ENCODE data around the gene SIPA1L3.

SIPA1L3 gene

DNA sequence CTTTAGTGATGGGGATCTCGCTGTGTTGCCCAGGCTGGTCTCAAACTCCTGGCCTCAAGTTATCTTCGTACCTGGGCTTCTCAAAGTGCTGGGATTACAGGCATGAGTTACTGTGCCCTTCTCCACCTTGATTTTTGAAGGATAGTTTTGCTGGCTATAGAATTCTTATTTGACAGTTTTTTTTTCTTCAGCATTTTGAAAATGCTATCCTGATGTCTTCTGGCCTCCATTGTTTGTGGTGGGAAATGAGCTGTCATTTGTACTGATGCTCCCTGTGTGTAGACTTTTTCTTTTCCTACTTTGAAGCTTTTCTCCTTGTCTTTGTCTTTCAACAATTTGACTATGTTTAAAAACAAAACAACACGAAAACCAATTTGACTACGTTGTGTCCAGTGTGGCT, 54.2 kb downstream of the SIPA1L3 start:
- TF ChIP-seq, protein P1, sequence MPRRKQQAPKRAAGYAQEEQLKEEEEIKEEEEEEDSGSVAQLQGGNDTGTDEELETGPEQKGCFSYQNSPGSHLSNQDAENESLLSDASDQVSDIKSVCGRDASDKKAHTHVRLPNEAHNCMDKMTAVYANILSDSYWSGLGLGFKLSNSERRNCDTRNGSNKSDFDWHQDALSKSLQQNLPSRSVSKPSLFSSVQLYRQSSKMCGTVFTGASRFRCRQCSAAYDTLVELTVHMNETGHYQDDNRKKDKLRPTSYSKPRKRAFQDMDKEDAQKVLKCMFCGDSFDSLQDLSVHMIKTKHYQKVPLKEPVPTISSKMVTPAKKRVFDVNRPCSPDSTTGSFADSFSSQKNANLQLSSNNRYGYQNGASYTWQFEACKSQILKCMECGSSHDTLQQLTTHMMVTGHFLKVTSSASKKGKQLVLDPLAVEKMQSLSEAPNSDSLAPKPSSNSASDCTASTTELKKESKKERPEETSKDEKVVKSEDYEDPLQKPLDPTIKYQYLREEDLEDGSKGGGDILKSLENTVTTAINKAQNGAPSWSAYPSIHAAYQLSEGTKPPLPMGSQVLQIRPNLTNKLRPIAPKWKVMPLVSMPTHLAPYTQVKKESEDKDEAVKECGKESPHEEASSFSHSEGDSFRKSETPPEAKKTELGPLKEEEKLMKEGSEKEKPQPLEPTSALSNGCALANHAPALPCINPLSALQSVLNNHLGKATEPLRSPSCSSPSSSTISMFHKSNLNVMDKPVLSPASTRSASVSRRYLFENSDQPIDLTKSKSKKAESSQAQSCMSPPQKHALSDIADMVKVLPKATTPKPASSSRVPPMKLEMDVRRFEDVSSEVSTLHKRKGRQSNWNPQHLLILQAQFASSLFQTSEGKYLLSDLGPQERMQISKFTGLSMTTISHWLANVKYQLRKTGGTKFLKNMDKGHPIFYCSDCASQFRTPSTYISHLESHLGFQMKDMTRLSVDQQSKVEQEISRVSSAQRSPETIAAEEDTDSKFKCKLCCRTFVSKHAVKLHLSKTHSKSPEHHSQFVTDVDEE (CRISPR knock-in tag; IDR thresholded peaks at IDR 0.05) = no peak
- TF ChIP-seq, protein P2, sequence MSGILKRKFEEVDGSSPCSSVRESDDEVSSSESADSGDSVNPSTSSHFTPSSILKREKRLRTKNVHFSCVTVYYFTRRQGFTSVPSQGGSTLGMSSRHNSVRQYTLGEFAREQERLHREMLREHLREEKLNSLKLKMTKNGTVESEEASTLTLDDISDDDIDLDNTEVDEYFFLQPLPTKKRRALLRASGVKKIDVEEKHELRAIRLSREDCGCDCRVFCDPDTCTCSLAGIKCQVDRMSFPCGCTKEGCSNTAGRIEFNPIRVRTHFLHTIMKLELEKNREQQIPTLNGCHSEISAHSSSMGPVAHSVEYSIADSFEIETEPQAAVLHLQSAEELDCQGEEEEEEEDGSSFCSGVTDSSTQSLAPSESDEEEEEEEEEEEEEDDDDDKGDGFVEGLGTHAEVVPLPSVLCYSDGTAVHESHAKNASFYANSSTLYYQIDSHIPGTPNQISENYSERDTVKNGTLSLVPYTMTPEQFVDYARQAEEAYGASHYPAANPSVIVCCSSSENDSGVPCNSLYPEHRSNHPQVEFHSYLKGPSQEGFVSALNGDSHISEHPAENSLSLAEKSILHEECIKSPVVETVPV (CRISPR knock-in tag; IDR thresholded peaks at IDR 0.05) = no peak
- no peak for TF ChIP-seq SNAI2 (CRISPR knock-in tag; IDR thresholded peaks at IDR 0.05)
- TF ChIP-seq, protein P3, sequence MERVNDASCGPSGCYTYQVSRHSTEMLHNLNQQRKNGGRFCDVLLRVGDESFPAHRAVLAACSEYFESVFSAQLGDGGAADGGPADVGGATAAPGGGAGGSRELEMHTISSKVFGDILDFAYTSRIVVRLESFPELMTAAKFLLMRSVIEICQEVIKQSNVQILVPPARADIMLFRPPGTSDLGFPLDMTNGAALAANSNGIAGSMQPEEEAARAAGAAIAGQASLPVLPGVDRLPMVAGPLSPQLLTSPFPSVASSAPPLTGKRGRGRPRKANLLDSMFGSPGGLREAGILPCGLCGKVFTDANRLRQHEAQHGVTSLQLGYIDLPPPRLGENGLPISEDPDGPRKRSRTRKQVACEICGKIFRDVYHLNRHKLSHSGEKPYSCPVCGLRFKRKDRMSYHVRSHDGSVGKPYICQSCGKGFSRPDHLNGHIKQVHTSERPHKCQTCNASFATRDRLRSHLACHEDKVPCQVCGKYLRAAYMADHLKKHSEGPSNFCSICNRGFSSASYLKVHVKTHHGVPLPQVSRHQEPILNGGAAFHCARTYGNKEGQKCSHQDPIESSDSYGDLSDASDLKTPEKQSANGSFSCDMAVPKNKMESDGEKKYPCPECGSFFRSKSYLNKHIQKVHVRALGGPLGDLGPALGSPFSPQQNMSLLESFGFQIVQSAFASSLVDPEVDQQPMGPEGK (CRISPR knock-in tag; IDR thresholded peaks at IDR 0.05; ENCODE audit: borderline replicate concordance) = no peak
- no peak for TF ChIP-seq ESRRG (CRISPR knock-in tag; IDR thresholded peaks at IDR 0.05)
- no peak for TF ChIP-seq ZFP30 (CRISPR knock-in tag; IDR thresholded peaks at IDR 0.05)
- ATAC-seq = no peak

DNA sequence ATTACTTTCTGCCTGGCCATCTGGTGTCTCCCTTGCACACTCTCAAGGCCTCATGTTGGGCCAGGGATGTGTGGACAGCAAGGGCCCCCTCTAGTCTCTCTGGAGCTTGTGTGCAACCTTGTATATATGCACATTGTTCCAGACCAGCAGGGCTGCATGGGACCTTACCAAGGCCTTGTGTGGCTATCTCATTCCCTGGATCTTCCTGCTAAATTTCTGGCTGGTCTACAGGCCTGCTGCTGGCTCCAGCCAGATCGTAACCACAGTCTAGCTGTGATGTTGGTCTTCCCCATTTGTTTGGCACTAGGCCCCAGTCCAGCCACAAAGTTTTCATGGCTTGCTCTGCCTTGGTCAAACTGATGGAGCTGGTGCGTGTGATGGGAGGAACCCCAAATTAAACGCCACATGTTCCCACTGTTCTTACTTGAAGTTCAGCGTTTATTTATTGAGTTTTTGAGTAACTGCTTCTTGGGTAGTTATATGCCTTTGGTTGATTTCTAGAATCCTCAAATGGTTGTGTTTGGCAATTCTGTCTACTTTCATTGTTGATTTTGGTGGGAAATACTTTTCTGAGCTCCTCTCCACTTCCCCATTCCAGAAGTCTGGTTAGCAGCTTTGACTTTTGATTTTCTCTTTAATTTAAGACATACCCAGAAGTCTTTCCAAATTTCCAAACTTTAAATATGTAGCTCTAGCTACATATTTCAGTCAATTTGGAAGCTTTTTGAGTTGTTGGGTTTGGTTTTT, 56.4 kb downstream of the SIPA1L3 start:
- no peak for TF ChIP-seq ZNF565 (CRISPR knock-in tag; conservative IDR thresholded peaks at IDR 0.05; ENCODE audit: low read depth)
- no peak for TF ChIP-seq ZC3H10 (CRISPR knock-in tag; IDR thresholded peaks at IDR 0.05)
- TF ChIP-seq, protein P2 (CRISPR knock-in tag; IDR thresholded peaks at IDR 0.05) = no peak
- no peak for TF ChIP-seq ZNF70 (CRISPR knock-in tag; IDR thresholded peaks at IDR 0.05)
- TF ChIP-seq PPARA (CRISPR knock-in tag; IDR thresholded peaks at IDR 0.05; ENCODE audit: borderline replicate concordance) = no peak
- TF ChIP-seq, protein P3 (CRISPR knock-in tag; IDR thresholded peaks at IDR 0.05; ENCODE audit: borderline replicate concordance) = no peak
- TF ChIP-seq, protein P4, sequence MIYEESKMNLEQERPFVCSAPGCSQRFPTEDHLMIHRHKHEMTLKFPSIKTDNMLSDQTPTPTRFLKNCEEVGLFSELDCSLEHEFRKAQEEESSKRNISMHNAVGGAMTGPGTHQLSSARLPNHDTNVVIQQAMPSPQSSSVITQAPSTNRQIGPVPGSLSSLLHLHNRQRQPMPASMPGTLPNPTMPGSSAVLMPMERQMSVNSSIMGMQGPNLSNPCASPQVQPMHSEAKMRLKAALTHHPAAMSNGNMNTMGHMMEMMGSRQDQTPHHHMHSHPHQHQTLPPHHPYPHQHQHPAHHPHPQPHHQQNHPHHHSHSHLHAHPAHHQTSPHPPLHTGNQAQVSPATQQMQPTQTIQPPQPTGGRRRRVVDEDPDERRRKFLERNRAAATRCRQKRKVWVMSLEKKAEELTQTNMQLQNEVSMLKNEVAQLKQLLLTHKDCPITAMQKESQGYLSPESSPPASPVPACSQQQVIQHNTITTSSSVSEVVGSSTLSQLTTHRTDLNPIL (CRISPR knock-in tag; IDR thresholded peaks at IDR 0.05; ENCODE audit: low read depth) = no peak
- TF ChIP-seq BACH2 (CRISPR knock-in tag; IDR thresholded peaks at IDR 0.05; ENCODE audit: borderline replicate concordance) = no peak
- TF ChIP-seq ZFP30 (CRISPR knock-in tag; IDR thresholded peaks at IDR 0.05) = no peak
- TF ChIP-seq, protein P1 (CRISPR knock-in tag; IDR thresholded peaks at IDR 0.05) = no peak
- no peak for TF ChIP-seq ISL1 (CRISPR knock-in tag; IDR thresholded peaks at IDR 0.05)
- peak; percentile 33; the same call in 1 of the 3 replicates for ATAC-seq
